ENCODE data around the gene NUDT3. TPM values are rescaled to one million over a fixed set of nuclear protein-coding genes. Genes with fewer than 3 reads are reported as not detected.
A peak's percentile ranks its signal among the peaks of the same experiment; 100 is the strongest.

Gene NUDT3
- polyA plus RNA-seq, 3 donors = 9.3 to 33.3 (median 10.9) TPM

GRCh38 chr6:34339432-34339831 lies 53.0 kb downstream of the NUDT3 start:
- intact Hi-C loops (cut with micrococcal nuclease) = no loop called here
- Mint-ChIP-seq H3K27ac (no peak overlapping the region), H3K4me3 (no peak overlapping the region), H3K36me3 (peaks cover 24 to 31% of the 10 kb centered on the region in 2 donors), H3K27me3 (ENCODE audit: low read depth in 3 of 3) (no peaks in the 10 kb centered on the region), H3K4me1 (peaks cover 63% of the 10 kb centered on the region), H3K9me3 (peaks cover 0 to 2% (median 0%) of the 10 kb centered on the region in 7 donors)
- Histone ChIP-seq H3K4me1 (ENCODE audit: control insufficient read depth in 1 of 2, insufficient read depth in 2 of 2, low read length in 2 of 2) (peaks cover 32 to 42% of the 10 kb centered on the region in 2 donors), H4K20me1 (ENCODE audit: insufficient read depth, low read length) (peaks cover 95% of the 10 kb centered on the region), H3K36me3 (replicated peaks in 1 of 2; ENCODE audit: control insufficient read depth in 1 of 2, insufficient read depth in 2 of 2, low read length in 2 of 2) (peaks cover 5 to 28% of the 10 kb centered on the region in 2 donors), H3K27me3 (ENCODE audit: control insufficient read depth in 2 of 2, insufficient read depth in 2 of 2, low read length in 2 of 2) (no peaks in the 10 kb centered on the region), H3K4me2 (replicated peaks; ENCODE audit: extremely low read depth, low read length, poor library complexity, severe bottlenecking) (no peak overlapping the region), H3K9me3 (replicated peaks in 1 of 2; ENCODE audit: control insufficient read depth in 1 of 2, insufficient read depth in 1 of 2, low read length in 2 of 2) (no peaks in the 10 kb centered on the region), H3K9ac (ENCODE audit: insufficient read depth, low read length, poor library complexity, severe bottlenecking) (no peak overlapping the region), H3K4me3 (replicated peaks in 1 of 3; ENCODE audit: low read depth in 2 of 3, low read length in 3 of 3) (no peak overlapping the region), H3K27ac (ENCODE audit: low read depth in 1 of 2, low read length in 2 of 2) (peak overlapping the region in 1 of 2 donors; percentile 14), H3K79me2 (ENCODE audit: insufficient read depth, low read length) (peaks cover 98% of the 10 kb centered on the region), H2AFZ (ENCODE audit: insufficient read depth, low read depth, low read length, poor library complexity, severe bottlenecking) (no peak overlapping the region)
- WGBS (ENCODE audit: insufficient coverage) = no CpG with 5 or more reads among the region's 1 CpG
- no peak for TF ChIP-seq CTCF (IDR thresholded peaks at IDR 0.05)
- no peak for DNase-seq

DNA sequence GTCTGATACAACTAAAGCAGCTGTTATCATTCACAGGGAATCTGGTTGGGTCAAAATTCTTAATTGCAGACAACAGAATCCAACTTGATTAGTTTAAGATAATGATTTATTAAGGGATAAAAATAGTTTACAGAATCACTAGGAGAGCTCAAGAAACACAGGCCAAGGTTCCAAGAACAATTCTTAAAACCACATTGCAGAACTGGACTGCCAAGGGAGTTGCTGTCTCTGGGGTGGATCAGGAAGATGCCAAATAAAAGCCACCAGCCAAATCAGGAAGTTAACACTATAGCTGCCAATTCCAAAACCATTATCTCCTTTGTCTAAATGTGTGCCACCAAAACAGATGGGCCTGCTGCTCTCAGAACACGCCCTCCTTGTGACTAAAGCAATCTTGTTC lies 53.7 kb downstream of the NUDT3 start:
- Mint-ChIP-seq H3K27me3 (ENCODE audit: low read depth in 3 of 3) (no peaks in the 10 kb centered on the region), H3K4me1 (peaks cover 62% of the 10 kb centered on the region), H3K27ac (peak overlapping the region in 6 of 7 donors; percentile 19 to 56 (median 36)), H3K9me3 (peaks cover 0 to 2% (median 0%) of the 10 kb centered on the region in 7 donors), H3K4me3 (no peak overlapping the region), H3K36me3 (peaks cover 27 to 38% of the 10 kb centered on the region in 2 donors)
- no CpG with 5 or more reads among the region's 1 CpG for WGBS (ENCODE audit: insufficient coverage)
- Histone ChIP-seq H3K27ac (ENCODE audit: low read depth in 1 of 2, low read length in 2 of 2) (peak overlapping the region in 1 of 2 donors; percentile 14), H2AFZ (ENCODE audit: insufficient read depth, low read depth, low read length, poor library complexity, severe bottlenecking) (no peak overlapping the region), H3K79me2 (ENCODE audit: insufficient read depth, low read length) (peaks cover 98% of the 10 kb centered on the region), H3K4me2 (replicated peaks; ENCODE audit: extremely low read depth, low read length, poor library complexity, severe bottlenecking) (no peak overlapping the region), H3K9ac (ENCODE audit: insufficient read depth, low read length, poor library complexity, severe bottlenecking) (no peak overlapping the region), H3K4me1 (ENCODE audit: control insufficient read depth in 1 of 2, insufficient read depth in 2 of 2, low read length in 2 of 2) (peaks cover 29 to 40% of the 10 kb centered on the region in 2 donors), H3K27me3 (ENCODE audit: control insufficient read depth in 2 of 2, insufficient read depth in 2 of 2, low read length in 2 of 2) (no peaks in the 10 kb centered on the region), H3K36me3 (replicated peaks in 1 of 2; ENCODE audit: control insufficient read depth in 1 of 2, insufficient read depth in 2 of 2, low read length in 2 of 2) (peaks cover 5 to 34% of the 10 kb centered on the region in 2 donors), H3K4me3 (replicated peaks in 1 of 3; ENCODE audit: low read depth in 2 of 3, low read length in 3 of 3) (no peak overlapping the region), H4K20me1 (ENCODE audit: insufficient read depth, low read length) (peaks cover 96% of the 10 kb centered on the region), H3K9me3 (replicated peaks in 1 of 2; ENCODE audit: control insufficient read depth in 1 of 2, insufficient read depth in 1 of 2, low read length in 2 of 2) (no peaks in the 10 kb centered on the region)
- intact Hi-C loops (cut with micrococcal nuclease) = no loop called here
- no peak for TF ChIP-seq CTCF (IDR thresholded peaks at IDR 0.05)
- DNase-seq = no peak
